ENCODE data around the gene ZCWPW2.

- TF ChIP-seq CTCF (IDR thresholded peaks at IDR 0.05): no peak
- TF ChIP-seq POLR2A (IDR thresholded peaks at IDR 0.05): no peak
Observed at GRCh38 chr3:28502397-28502937, 153.9 kb downstream of the ZCWPW2 start.

Measured in lower leg skin (tissue), 3 donors.